Gastrocnemius medialis (tissue), 4 donors: ENCODE measurements around the gene RPRD1B. TPM values are rescaled to one million over a fixed set of nuclear protein-coding genes. Genes with fewer than 3 reads are reported as not detected.
A peak's percentile ranks its signal among the peaks of the same experiment; 100 is the strongest.

ENCODE experiments used
- ATAC-seq, 2 donors: fragments of 150-250 bp; one replicate each; pipeline ENCODE4 v1.9.1; 2016
- DNase-seq, 2 donors: peaks; one replicate each; pipeline ENCODE4 v3.0.0-alpha.2; 2019
- H3K27ac ChIP-seq, 4 donors: fragments of 200-600 bp; sonication (generic); 1 replicate in 1 of 4; 2 replicates in 3 of 4; pipeline ENCODE4 v1.5.1; 2016 to 2018; ENCODE audit warnings: mild to moderate bottlenecking in 2 of 4, moderate library complexity in 1 of 4
- H3K27me3 ChIP-seq, 3 donors: fragments of 200-600 bp; sonication (generic) in 2 of 3; 1 replicate in 1 of 3; 2 replicates in 2 of 3; pipeline versions ENCODE4 v1.5.1 to v1.6.0; 2016 to 2019; ENCODE audit warnings: mild to moderate bottlenecking in 1 of 3, moderate library complexity in 1 of 3
- H3K36me3 ChIP-seq, 2 donors: fragments of 200-600 bp; sonication (generic) in 1 of 2; one replicate each; pipeline ENCODE4 v1.5.1; 2017 to 2018
- H3K4me1 ChIP-seq, 2 donors: fragments of 200-600 bp; sonication (generic) in 1 of 2; one replicate each; pipeline ENCODE4 v1.5.1; 2016 to 2017; ENCODE audit warnings: mild to moderate bottlenecking in 2 of 2
- H3K4me3 ChIP-seq, 4 donors: fragments of 200-600 bp; sonication (generic) in 3 of 4; 1 replicate in 1 of 4; 2 replicates in 3 of 4; pipeline ENCODE4 v1.5.1; 2016 to 2019; ENCODE audit warnings: mild to moderate bottlenecking in 2 of 4
- H3K9me3 ChIP-seq, 3 donors: fragments of 200-600 bp; sonication (generic) in 2 of 3; 1 replicate in 1 of 3; 2 replicates in 2 of 3; pipeline ENCODE4 v1.5.1; 2016 to 2019
- CTCF ChIP-seq, 5 experiments: fragments of 450-650 bp in 3 of 5; fragments of 200-600 bp in 2 of 5; sonication (generic) in 2 of 5; IDR thresholded peaks in 4 of 5; conservative IDR thresholded peaks in 1 of 5; 1 replicate in 4 of 5; 2 replicates in 1 of 5; pipeline ENCODE4 v1.5.1; 2016 to 2019; ENCODE audit warnings: antibody characterized with exemption in 5 of 5, mild to moderate bottlenecking in 3 of 5, moderate library complexity in 3 of 5
- POLR2A ChIP-seq, 2 donors: fragments of 450-650 bp; IDR thresholded peaks; one replicate each; pipeline ENCODE4 v1.6.1; 2017; ENCODE audit warnings: antibody characterized with exemption in 2 of 2, mild to moderate bottlenecking in 2 of 2, moderate library complexity in 2 of 2
- in situ Hi-C, 4 donors: fragments of 200-750 bp; cut with MboI; loops; one replicate each; pipeline versions ENCODE4 v1.15.0 to v1.8.0; 2017; ENCODE audit warnings: low sequenced_read_pairs in 4 of 4
- intact Hi-C: fragments of 100-400 bp; cut with DNase I; formaldehyde crosslinking; loops from one replicate; pipeline ENCODE4 v1.15.1; 2023; ENCODE audit warnings: low total_unique reads
- total RNA-seq, 4 donors: library from RNA; depleted of rRNA; stranded (reverse); fragments of >200 nt; gene quantifications; one replicate each; pipeline versions ENCODE4 v1.1.0 to v1.2.3, GENCODE V29; 2016

RPRD1B gene
- total RNA-seq, 4 donors from 2014 or later = 25.2 to 61.0 (median 40.6) TPM

GRCh38 chr20:38017959-38018358, 15.6 kb upstream of the RPRD1B start:
- Histone ChIP-seq H3K27me3 (no peaks in the 10 kb centered on the region), H3K4me3 (no peak overlapping the region), H3K27ac (no peak overlapping the region), H3K4me1 (peaks cover 27 to 30% of the 10 kb centered on the region in 2 donors), H3K36me3 (peaks cover 0 to 26% of the 10 kb centered on the region in 2 donors), H3K9me3 (no peaks in the 10 kb centered on the region)
- intact Hi-C loops (no loop called here), in situ Hi-C loops (no loop called here)
- TF ChIP-seq CTCF (IDR thresholded peaks at IDR 0.05 in 4 of 5, conservative IDR thresholded peaks at IDR 0.05 in 1 of 5) (no peak), POLR2A (IDR thresholded peaks at IDR 0.05) (no peak)
- ATAC-seq (no peak), DNase-seq (no peak)

- Histone ChIP-seq H3K27ac (no peak overlapping the region), H3K4me3 (no peak overlapping the region), H3K27me3 (no peaks in the 10 kb centered on the region), H3K4me1 (peaks cover 27 to 32% of the 10 kb centered on the region in 2 donors), H3K9me3 (no peaks in the 10 kb centered on the region), H3K36me3 (peaks cover 0 to 22% of the 10 kb centered on the region in 2 donors)
- no peak for TF ChIP-seq POLR2A (IDR thresholded peaks at IDR 0.05)
- no peak for TF ChIP-seq CTCF (IDR thresholded peaks at IDR 0.05 in 4 of 5, conservative IDR thresholded peaks at IDR 0.05 in 1 of 5)
- no peak for ATAC-seq
- intact Hi-C loops (no loop called here), in situ Hi-C loops (no loop called here)
- no peak for DNase-seq
These were observed 15.2 kb upstream of the RPRD1B start for GRCh38 chr20:38018385-38018784.

DNA sequence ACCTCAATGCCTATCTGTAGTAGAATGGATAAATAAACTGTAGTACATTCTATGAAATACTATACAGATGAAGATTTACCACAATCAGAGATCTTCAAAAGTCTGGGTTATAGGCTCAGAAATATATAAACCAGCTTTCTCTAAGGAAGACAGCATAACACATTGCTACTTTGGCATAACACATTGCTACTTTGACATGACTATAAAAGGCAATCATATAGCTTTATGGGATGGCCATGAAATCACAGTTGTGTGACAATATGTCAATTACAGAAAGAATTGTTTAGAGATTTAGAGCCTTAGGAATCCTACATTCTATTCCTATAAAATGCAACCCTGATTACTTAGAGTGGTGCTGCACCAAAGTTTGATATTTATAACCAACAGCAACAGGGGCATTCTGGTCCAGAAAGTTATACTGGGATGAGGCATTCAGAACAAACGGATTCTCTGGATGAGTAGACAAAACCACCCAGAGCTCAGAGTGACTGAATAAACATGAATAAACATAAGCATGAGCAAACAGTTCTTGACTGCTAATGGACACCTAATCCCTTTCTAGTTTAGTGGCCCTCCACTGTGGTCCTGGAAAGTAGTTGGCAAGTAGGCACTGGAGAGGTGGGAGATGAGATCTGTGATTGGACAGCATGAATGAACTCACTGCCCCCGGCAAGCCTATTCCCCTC, 12.3 kb upstream of the RPRD1B start:
- ATAC-seq = peak in 1 of 2 donors; percentile 65
- H3K27ac ChIP-seq = peak overlapping the region in 3 of 4 donors; percentile 32 to 51 (median 49)

GRCh38 chr20:38023181-38024001, 10.2 kb upstream of the RPRD1B start:
- intact Hi-C loops (no loop called here), in situ Hi-C loops (no loop called here)
- H3K9me3 ChIP-seq = no peaks in the 10 kb centered on the region
- H3K27ac ChIP-seq = peak overlapping the region in 2 of 4 donors; percentile 16 to 25
- peaks cover 38 to 42% of the 10 kb centered on the region in 2 donors for H3K4me1 ChIP-seq
- no peaks in the 10 kb centered on the region for H3K27me3 ChIP-seq
- no peak for DNase-seq
- no peak for ATAC-seq
- TF ChIP-seq POLR2A (IDR thresholded peaks at IDR 0.05) = no peak
- no peak for TF ChIP-seq CTCF (IDR thresholded peaks at IDR 0.05 in 4 of 5, conservative IDR thresholded peaks at IDR 0.05 in 1 of 5)
- no peak overlapping the region for H3K4me3 ChIP-seq
- peaks cover 0 to 6% of the 10 kb centered on the region in 2 donors for H3K36me3 ChIP-seq

More for the DNA sequence above, 12.3 kb upstream of the RPRD1B start:
- H3K27me3 ChIP-seq = no peaks in the 10 kb centered on the region
- H3K4me1 ChIP-seq = peaks cover 38 to 42% of the 10 kb centered on the region in 2 donors
- no peaks in the 10 kb centered on the region for H3K9me3 ChIP-seq
- H3K36me3 ChIP-seq = peaks cover 0 to 21% of the 10 kb centered on the region in 2 donors
- intact Hi-C loops = no loop called here
- DNase-seq = no peak
- no peak overlapping the region for H3K4me3 ChIP-seq
- in situ Hi-C loops = no loop called here
- TF ChIP-seq CTCF (IDR thresholded peaks at IDR 0.05 in 4 of 5, conservative IDR thresholded peaks at IDR 0.05 in 1 of 5) (no peak), POLR2A (IDR thresholded peaks at IDR 0.05) (no peak)
